GM19240 (cell line): ENCODE measurements around the gene ADCY3.
"Not testable (repeated sequence)": the region's sequence is repeated elsewhere in the genome, so short reads cannot be mapped to it uniquely, and the experiment has no call there.

Experiments used
- DNase-seq: peaks from one replicate; pipeline ENCODE4 v3.0.0; 2011; ENCODE audit warnings: low spot score; ENCODE audit not compliant: insufficient read length

Gene ADCY3

GRCh38 chr2:24816404-24816803 lies 103.6 kb downstream of the ADCY3 start:
- no peak for DNase-seq

- DNase-seq: no peak
Observed at GRCh38 chr2:24815171-24815570, 104.9 kb downstream of the ADCY3 start.

GRCh38 chr2:24814516-24814915 lies 105.5 kb downstream of the ADCY3 start:
- no peak for DNase-seq

- no peak for DNase-seq
Observed at GRCh38 chr2:24813691-24814137, 106.3 kb downstream of the ADCY3 start.

GRCh38 chr2:24809316-24810007 lies 110.6 kb downstream of the ADCY3 start:
- no peak for DNase-seq

GRCh38 chr2:24806661-24807036 lies 113.4 kb downstream of the ADCY3 start:
- DNase-seq: no peak

- DNase-seq: not testable (repeated sequence)
Observed at GRCh38 chr2:24805811-24806660, 114.0 kb downstream of the ADCY3 start.

GRCh38 chr2:24800487-24800886 lies 119.5 kb downstream of the ADCY3 start:
- not testable (repeated sequence) for DNase-seq

GRCh38 chr2:24797644-24798043 lies 122.4 kb downstream of the ADCY3 start:
- no peak for DNase-seq

- no peak for DNase-seq
Observed at GRCh38 chr2:24793761-24794435, 126.1 kb downstream of the ADCY3 start.

- DNase-seq: peak; percentile 78
Observed at GRCh38 chr2:24792874-24793760, 126.9 kb downstream of the ADCY3 start, which contains the start of the genes CENPO and PTRHD1. TSS of gene CENPO (plus strand) at chr2:24793425. CDS start at chr2:24793920, 495 bp downstream. TSS of gene PTRHD1 (minus strand) at chr2:24793391. CDS start at chr2:24793377, 14 bp downstream.

GRCh38 chr2:24792542-24792873 lies 127.5 kb downstream of the ADCY3 start:
- no peak for DNase-seq

GRCh38 chr2:24791452-24791851 lies 128.6 kb downstream of the ADCY3 start:
- no peak for DNase-seq

GRCh38 chr2:24788816-24789215 lies 131.2 kb downstream of the ADCY3 start:
- DNase-seq: no peak

GRCh38 chr2:24787532-24787931 lies 132.5 kb downstream of the ADCY3 start:
- DNase-seq: no peak

- no peak for DNase-seq
Observed at GRCh38 chr2:24785671-24786321, 134.2 kb downstream of the ADCY3 start.

- DNase-seq: no peak
Observed at GRCh38 chr2:24783641-24784040, 136.4 kb downstream of the ADCY3 start.

- DNase-seq: no peak
Observed at GRCh38 chr2:24779116-24779515, 140.9 kb downstream of the ADCY3 start.

- DNase-seq: no peak
Observed at GRCh38 chr2:24774373-24774772, 145.7 kb downstream of the ADCY3 start.

GRCh38 chr2:24771764-24772586 lies 148.1 kb downstream of the ADCY3 start:
- no peak for DNase-seq
